ENCODE results near the gene TMEM170A.
"Not testable (repeated sequence)": the region's sequence is repeated elsewhere in the genome, so short reads cannot be mapped to it uniquely, and the experiment has no call there.

Gene TMEM170A

DNA sequence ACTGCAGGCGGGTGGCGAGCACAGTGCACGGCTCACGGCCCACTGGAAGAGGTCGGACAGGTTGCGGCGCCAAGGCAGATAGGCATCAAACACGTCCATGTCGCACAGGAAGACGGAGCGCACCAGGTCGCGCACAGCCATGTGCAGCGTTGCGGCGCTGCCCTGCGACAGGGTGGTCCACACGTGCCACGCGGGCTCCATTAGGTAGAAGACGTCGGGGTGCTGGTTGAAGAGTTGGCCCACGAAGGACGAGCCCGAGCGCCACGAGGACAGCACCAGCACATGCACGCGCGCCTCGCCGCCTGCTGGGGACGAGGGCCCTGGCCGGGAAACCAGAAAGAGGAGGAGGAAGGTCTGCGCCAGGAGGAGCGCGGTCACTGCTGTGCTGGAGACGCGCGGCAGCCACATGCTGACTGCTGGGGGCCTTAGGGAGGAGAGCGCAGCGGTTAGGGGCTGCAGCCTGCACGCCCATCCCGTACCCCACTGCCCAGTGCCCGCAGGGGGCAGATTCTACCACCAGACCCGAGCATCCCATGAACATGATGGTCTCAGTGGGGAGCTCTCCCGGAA is 15.0 kb upstream of the TMEM170A start:
- DNase-seq: no peak

- DNase-seq: no peak
Observed at GRCh38 chr16:75478480-75479345, 14.2 kb upstream of the TMEM170A start.

DNA sequence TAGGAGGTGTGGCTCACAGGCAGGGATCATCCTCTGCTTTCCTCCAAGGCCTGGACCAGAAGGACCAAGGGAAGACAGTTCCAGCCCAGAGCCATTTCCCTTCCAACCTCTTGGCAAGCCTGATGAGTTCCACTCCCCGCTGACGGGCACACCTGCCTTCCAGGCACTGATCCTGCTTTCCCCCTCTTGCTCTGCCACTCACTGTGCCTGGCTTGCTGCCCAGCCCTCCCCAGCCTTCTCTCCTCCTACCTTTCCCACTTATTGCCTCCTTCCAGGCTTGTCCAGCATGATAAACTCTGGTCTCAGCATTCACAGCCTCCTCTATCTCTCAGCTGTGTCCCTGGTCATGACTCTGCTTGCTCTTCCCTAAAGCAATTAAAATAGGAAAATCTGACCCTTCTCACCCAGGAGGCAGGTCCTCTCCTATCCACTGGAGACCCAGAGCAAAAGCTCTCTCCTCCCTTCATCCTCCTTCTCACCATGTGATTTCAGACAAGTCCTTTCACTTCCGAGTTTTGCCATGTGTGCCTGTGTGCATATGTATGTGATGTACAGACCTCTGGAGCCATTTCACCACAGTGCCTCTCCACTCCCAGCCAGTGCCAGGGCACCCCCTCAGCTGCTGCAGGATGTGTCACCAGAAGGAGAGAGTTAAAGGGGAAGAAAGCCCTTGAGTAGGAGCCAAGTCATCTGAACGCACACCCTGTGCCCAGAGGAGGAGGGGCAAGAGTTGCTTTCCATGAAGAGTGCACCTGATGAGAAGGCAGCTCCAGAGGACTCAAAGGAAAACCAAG is 13.4 kb upstream of the TMEM170A start:
- peak; percentile 78 to 91 (median 82) for DNase-seq

DNA sequence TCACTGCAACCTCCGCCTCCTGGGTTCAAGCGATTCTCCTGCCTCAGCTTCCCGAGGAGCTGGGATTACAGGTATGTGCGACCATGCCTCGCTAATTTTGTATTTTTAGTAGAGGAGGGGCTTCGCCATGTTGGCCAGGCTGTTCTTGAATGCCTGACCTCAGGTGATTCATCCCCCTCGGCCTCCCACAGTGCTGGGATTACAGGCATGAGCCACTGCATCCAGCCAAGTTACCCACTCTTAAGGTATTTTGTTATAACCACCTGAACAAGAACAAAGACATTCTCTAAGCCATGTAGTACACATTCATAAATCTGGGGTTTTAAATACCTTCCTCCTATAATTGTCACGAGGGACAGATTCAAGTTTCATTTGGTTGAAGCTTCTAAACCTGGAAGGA is 12.3 kb upstream of the TMEM170A start:
- no peak for DNase-seq

GRCh38 chr16:75475420-75475847 is 10.9 kb upstream of the TMEM170A start:
- no peak for DNase-seq

GRCh38 chr16:75472908-75473877 is 8.7 kb upstream of the TMEM170A start:
- DNase-seq: no peak

DNA sequence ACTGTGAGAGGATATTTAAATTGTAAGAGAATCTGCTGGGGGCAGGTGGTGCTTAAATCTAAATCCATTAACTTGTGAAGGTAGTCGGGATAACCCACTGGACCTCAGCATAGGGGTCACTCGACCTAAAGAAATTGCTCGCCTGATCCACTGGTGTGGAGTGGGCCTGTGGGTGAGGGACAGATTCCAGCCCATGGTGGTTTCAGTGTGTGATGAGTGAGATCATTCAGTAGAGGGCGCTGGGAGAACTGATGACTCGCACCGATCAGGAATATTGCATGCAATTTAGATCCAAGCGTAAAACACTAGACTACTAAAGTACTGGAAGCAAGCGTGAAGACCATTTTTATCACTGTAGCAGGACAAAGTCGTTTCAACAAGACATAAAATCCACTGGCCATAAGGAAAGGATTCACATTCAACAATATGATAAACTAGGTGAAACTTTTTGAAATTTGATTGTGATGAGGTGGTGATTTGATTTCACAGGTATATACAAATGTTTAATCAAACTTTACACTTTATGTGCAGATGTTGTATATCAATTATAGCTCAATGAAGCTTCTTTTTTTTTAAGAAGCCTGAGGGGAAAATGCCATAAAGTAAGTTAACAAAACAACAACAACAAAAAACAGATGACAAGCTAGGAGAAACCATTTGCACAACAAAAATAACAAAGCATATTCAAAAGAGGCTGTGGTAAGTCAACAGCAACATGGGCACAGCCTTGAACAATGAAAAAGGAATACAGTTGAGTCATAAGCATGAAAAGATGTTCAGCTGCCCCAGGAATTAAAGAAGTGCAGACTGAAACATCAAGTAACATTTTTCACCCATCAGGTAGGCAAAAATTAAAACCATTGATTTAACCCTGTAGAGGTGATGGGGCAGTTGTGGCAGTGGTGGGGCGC is 7.5 kb upstream of the TMEM170A start:
- DNase-seq: peak; percentile 59 to 81 (median 72)

GRCh38 chr16:75466760-75467159 is 2.3 kb upstream of the TMEM170A start:
- no peak for DNase-seq

- peak; percentile 13 to 38 (median 20) for DNase-seq
Observed at GRCh38 chr16:75463389-75464121, 934 bp downstream of the TMEM170A start.

- peak in 3 of 4 experiments; percentile 7 to 59 (median 50) for DNase-seq
Observed at GRCh38 chr16:75462806-75463205, 1.7 kb downstream of the TMEM170A start.

- DNase-seq: no peak
Observed at GRCh38 chr16:75461575-75461974, 2.9 kb downstream of the TMEM170A start.

DNA sequence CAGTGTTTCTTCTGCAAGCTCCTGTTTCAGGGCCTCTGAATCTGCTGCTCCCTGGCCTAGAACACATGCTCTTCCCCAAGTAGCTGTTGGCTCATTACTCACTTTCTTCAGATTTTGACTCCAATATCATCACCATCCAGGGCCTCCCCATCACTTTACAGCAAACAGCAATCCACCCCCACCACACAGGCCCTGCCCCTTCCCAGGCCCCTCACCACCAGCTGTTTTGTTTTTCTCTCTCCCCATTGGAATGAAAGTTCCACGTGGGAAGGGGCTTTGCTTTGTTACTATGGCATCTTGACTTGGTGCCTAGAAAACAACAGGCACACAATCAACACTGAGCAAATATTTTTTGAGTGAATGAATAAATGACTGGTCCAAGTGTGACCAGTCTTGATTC is 4.0 kb downstream of the TMEM170A start:
- no peak for DNase-seq

- no peak for DNase-seq
Observed at GRCh38 chr16:75459691-75460090, 4.8 kb downstream of the TMEM170A start.

DNA sequence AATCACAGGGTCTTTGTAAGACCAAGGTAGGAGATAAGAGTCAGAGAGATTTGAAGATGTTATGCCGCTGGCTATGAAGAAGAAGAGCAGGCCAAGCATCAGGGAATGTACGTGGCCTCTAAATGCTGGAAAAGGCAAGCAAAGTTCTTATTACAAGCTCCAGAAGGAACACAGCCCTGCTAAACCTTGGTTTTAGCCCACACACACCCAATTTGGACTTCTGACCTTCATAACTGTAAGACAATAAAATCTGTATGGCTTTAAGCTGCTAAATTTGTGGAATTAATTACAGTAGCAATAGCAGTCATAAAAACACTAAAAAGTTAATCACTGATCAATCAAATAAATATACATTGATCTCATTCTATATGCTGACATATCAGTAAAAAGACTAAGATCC is 6.0 kb downstream of the TMEM170A start:
- no peak for DNase-seq

- no peak for DNase-seq
Observed at GRCh38 chr16:75458029-75458428, 6.5 kb downstream of the TMEM170A start.

DNA sequence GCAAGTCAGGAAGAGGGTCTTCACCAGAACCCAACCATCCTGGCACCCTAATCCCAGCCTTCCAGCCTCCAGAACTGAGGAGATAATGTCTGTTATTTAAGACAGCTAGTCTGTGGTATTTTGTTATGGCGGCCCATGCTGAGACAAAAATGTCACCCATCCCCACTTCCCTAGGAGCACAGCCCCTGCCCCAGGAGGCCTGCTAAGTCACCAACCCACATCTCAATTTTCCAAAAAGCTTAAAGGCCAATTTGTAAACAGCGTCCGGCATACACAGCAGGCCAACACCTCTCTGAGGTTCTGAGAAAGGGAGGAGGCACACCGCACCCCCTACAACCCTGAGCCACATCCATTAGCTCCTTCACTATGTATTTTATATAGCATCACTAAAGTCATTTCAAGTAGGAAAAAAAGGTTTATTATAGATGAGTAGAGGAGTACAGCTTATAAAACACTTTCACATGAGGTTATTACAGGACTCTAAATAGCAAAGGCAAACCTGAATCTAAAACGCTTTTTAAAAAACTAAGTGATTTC is 6.9 kb downstream of the TMEM170A start:
- no peak for DNase-seq

DNA sequence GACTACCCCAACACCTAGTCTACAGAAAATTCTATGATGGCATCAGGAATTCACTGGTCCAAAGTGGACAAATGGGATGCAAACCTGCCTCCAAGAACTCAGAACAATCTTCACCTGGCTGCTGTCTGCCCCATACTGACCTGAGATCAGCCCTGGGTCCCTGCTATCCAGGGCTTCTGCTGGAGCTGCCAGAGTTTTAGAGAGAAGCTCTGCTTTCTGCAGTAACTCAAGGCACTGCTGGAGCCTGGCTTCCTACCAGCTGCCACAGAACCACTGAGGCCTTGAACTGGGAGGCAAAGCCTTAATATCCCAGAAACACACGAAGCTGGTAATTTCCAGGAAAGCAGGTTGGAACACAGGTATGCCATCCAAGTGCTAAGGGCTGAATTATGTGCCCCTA is 7.5 kb downstream of the TMEM170A start:
- no peak for DNase-seq

- not testable (repeated sequence) for DNase-seq
Observed at GRCh38 chr16:75456486-75456885, 8.0 kb downstream of the TMEM170A start.

- no peak for DNase-seq
Observed at GRCh38 chr16:75455677-75456076, 8.8 kb downstream of the TMEM170A start.

Measured in suppressor macrophage (primary cell).